ENCODE results near the gene ILKAP. TPM values are rescaled to one million over a fixed set of nuclear protein-coding genes. Genes with fewer than 3 reads are reported as not detected.

ILKAP gene
- polyA plus RNA-seq, 2 of the 4 experiments (the other 2 are of a cell fraction) = 36.3 to 41.4 TPM

GRCh38 chr2:238160206-238161129, 43.0 kb downstream of the ILKAP start:
- TF ChIP-seq TP53 (CRISPR knock-in tag; IDR thresholded peaks at IDR 0.05) (no peak), MAFK (IDR thresholded peaks at IDR 0.05; ENCODE audit: partially characterized antibody) (peak; percentile 6), HOXA7 (CRISPR knock-in tag; IDR thresholded peaks at IDR 0.05) (no peak), RAD21 (conservative IDR thresholded peaks at IDR 0.05 in 1 of 2, IDR thresholded peaks at IDR 0.05 in 1 of 2) (peak; percentile 40 to 48), SMC3 (IDR thresholded peaks at IDR 0.05) (0 out of 3 replicates have a peak, but pooled peaks have one; percentile 29), CTCF (IDR thresholded peaks at IDR 0.05) (peak; percentile 42; the same call in 2 of the 3 replicates)
- ATAC-seq (peak in 1 of 2 experiments; percentile 65; a peak in 3 of 6 replicates), FAIRE-seq (no peak), DNase-seq (ENCODE audit: low read depth in 1 of 2, low spot score in 1 of 2) (peak in 1 of 2 experiments; percentile 34)
- ChIA-PET POLR2A (no interaction called here), CTCF (interaction anchor here (0.6 to 3.2 kb wide), 16 partner anchors 10 to 271 kb away, joined by 3 to 15 read pairs (median 4); no protein-coding TSS in a partner anchor)
- H3K4me2 ChIP-seq = peak overlapping the region; percentile 92; the same call in 2 of the 3 replicates
- H3K27ac ChIP-seq = no peak overlapping the region; a peak in 1 of 6 replicates
- H3K4me1 ChIP-seq = peaks cover 15% of the 10 kb centered on the region; the same call in 2 of the 3 replicates
- no peaks in the 10 kb centered on the region for H3K9me3 ChIP-seq
- 89% methylated on average over 23 of the region's 23 CpGs for WGBS (ENCODE audit: missing lambda C conversion rate)
- H3K4me3 ChIP-seq = no peak overlapping the region

GRCh38 chr2:238159661-238160205, 43.8 kb downstream of the ILKAP start:
- Histone ChIP-seq H3K9me3 (no peaks in the 10 kb centered on the region), H3K4me3 (peak overlapping the region; percentile 59), H3K4me1 (peaks cover 15% of the 10 kb centered on the region; the same call in 2 of the 3 replicates), H3K27ac (peak overlapping the region; percentile 72 to 98; a peak in 4 of 6 replicates), H3K4me2 (peak overlapping the region; percentile 92)
- FAIRE-seq (no peak), ATAC-seq (peak in 1 of 2 experiments; percentile 4; a peak in 1 of 6 replicates), DNase-seq (ENCODE audit: low read depth in 1 of 2, low spot score in 1 of 2) (no peak)
- 73% methylated on average over 9 of the region's 10 CpGs for WGBS (ENCODE audit: missing lambda C conversion rate)
- no peak for TF ChIP-seq HEYL (CRISPR knock-in tag; IDR thresholded peaks at IDR 0.05)
- no peak for TF ChIP-seq ATOH8 (CRISPR knock-in tag; IDR thresholded peaks at IDR 0.05; ENCODE audit: low read depth)
- no peak for TF ChIP-seq RCOR1 (IDR thresholded peaks at IDR 0.05; ENCODE audit: low read depth, low read length)
- TF ChIP-seq RARB (CRISPR knock-in tag; IDR thresholded peaks at IDR 0.05) = no peak
- TF ChIP-seq ZC3H11A (IDR thresholded peaks at IDR 0.05) = no peak
- no peak for TF ChIP-seq MAX (IDR thresholded peaks at IDR 0.05)
- no peak for TF ChIP-seq EHF (CRISPR knock-in tag; IDR thresholded peaks at IDR 0.05)
- TF ChIP-seq USF2 (IDR thresholded peaks at IDR 0.05) = no peak
- ChIA-PET POLR2A (no interaction called here), CTCF (interaction anchor here (0.8 to 3.2 kb wide), 11 partner anchors 11 to 233 kb away, joined by 3 to 15 read pairs (median 4); no protein-coding TSS in a partner anchor)

- TF ChIP-seq JUN (IDR thresholded peaks at IDR 0.05) (peak in 1 of 2 experiments; percentile 48; a peak in 1 of 5 replicates), KDM5A (IDR thresholded peaks at IDR 0.05) (no peak), CTCF (IDR thresholded peaks at IDR 0.05) (peak; percentile 26; the same call in 2 of the 3 replicates)
- peak overlapping the region; percentile 72 to 98 for H3K27ac ChIP-seq
- ATAC-seq (peak; percentile 35 to 49), DNase-seq (ENCODE audit: low read depth in 1 of 2, low spot score in 1 of 2) (peak in 1 of 2 experiments; percentile 44), FAIRE-seq (no peak)
- CTCF ChIA-PET = interaction anchor here (0.8 to 2.7 kb wide), 6 partner anchors 15 to 232 kb away, joined by 3 to 15 read pairs (median 5); no protein-coding TSS in a partner anchor
- WGBS (ENCODE audit: missing lambda C conversion rate) = 3% methylated on average over 33 of the region's 52 CpGs
- peak overlapping the region; percentile 59 for H3K4me3 ChIP-seq
- peak overlapping the region; percentile 92 for H3K4me2 ChIP-seq
- POLR2A ChIA-PET = no interaction called here
- H3K4me1 ChIP-seq = peaks cover 15% of the 10 kb centered on the region; the same call in 2 of the 3 replicates
- H3K9me3 ChIP-seq = no peaks in the 10 kb centered on the region
These were observed 44.4 kb downstream of the ILKAP start for GRCh38 chr2:238159071-238159539.
